Measurements from ENCODE around the gene PRDM11.

The PRDM11 gene

GRCh38 chr11:45209891-45210699 is 63.7 kb downstream of the PRDM11 start:
- no peak for DNase-seq (ENCODE audit: low read depth in 2 of 2)

GRCh38 chr11:45210846-45211245 is 64.4 kb downstream of the PRDM11 start:
- no peak for DNase-seq (ENCODE audit: low read depth in 2 of 2)

- no peak for DNase-seq (ENCODE audit: low read depth in 2 of 2)
These were observed 65.3 kb downstream of the PRDM11 start for GRCh38 chr11:45211732-45212131.

- DNase-seq (ENCODE audit: low read depth in 2 of 2), result no peak
These were observed 66.3 kb downstream of the PRDM11 start for GRCh38 chr11:45212566-45213315.

GRCh38 chr11:45213316-45213665 is 66.9 kb downstream of the PRDM11 start:
- no peak for DNase-seq (ENCODE audit: low read depth in 2 of 2)

- DNase-seq (ENCODE audit: low read depth in 2 of 2), result no peak
These were observed 67.3 kb downstream of the PRDM11 start for GRCh38 chr11:45213717-45214116.

GRCh38 chr11:45215098-45215865 is 68.8 kb downstream of the PRDM11 start:
- no peak for DNase-seq (ENCODE audit: low read depth in 2 of 2)

GRCh38 chr11:45216031-45216430 is 69.6 kb downstream of the PRDM11 start:
- DNase-seq (ENCODE audit: low read depth in 2 of 2), result no peak

GRCh38 chr11:45216901-45217300 is 70.5 kb downstream of the PRDM11 start:
- no peak for DNase-seq (ENCODE audit: low read depth in 2 of 2)

- no peak for DNase-seq (ENCODE audit: low read depth in 2 of 2)
These were observed 71.6 kb downstream of the PRDM11 start for GRCh38 chr11:45217991-45218390.

GRCh38 chr11:45218705-45219104 is 72.3 kb downstream of the PRDM11 start:
- no peak for DNase-seq (ENCODE audit: low read depth in 2 of 2)

GRCh38 chr11:45219411-45219810 is 73.0 kb downstream of the PRDM11 start:
- DNase-seq (ENCODE audit: low read depth in 2 of 2), result no peak

GRCh38 chr11:45223496-45223895 is 77.1 kb downstream of the PRDM11 start:
- no peak for DNase-seq (ENCODE audit: low read depth in 2 of 2)

GRCh38 chr11:45224766-45225165 is 78.3 kb downstream of the PRDM11 start:
- DNase-seq (ENCODE audit: low read depth in 2 of 2), result no peak

GRCh38 chr11:45225277-45225676 is 78.8 kb downstream of the PRDM11 start:
- no peak for DNase-seq (ENCODE audit: low read depth in 2 of 2)

- DNase-seq (ENCODE audit: low read depth in 2 of 2), result no peak
These were observed 79.8 kb downstream of the PRDM11 start for GRCh38 chr11:45225961-45226871.

- DNase-seq (ENCODE audit: low read depth in 2 of 2), result no peak
These were observed 80.5 kb downstream of the PRDM11 start for GRCh38 chr11:45226901-45227300.

- DNase-seq (ENCODE audit: low read depth in 2 of 2), result no peak
These were observed 81.4 kb downstream of the PRDM11 start for GRCh38 chr11:45227836-45228235.

- DNase-seq (ENCODE audit: low read depth in 2 of 2), result no peak
These were observed 83.1 kb downstream of the PRDM11 start for GRCh38 chr11:45229401-45230020.

- DNase-seq (ENCODE audit: low read depth in 2 of 2), result no peak
These were observed 86.1 kb downstream of the PRDM11 start for GRCh38 chr11:45232341-45233080.
